T-helper 2 cell (primary cell): ENCODE data around the gene PTH1R.

ENCODE experiments used
- DNase-seq, 5 experiments: peaks; one replicate each; pipeline versions ENCODE4 v3.0.0 to v3.0.0-alpha.2; 2012 to 2022
- total RNA-seq, 2 donors: gene quantifications; one replicate each; lab custom pipeline; 2026; lab: John Stamatoyannopoulos, UW

PTH1R gene
- 0 reads per million in 2 donors for total RNA-seq

DNA sequence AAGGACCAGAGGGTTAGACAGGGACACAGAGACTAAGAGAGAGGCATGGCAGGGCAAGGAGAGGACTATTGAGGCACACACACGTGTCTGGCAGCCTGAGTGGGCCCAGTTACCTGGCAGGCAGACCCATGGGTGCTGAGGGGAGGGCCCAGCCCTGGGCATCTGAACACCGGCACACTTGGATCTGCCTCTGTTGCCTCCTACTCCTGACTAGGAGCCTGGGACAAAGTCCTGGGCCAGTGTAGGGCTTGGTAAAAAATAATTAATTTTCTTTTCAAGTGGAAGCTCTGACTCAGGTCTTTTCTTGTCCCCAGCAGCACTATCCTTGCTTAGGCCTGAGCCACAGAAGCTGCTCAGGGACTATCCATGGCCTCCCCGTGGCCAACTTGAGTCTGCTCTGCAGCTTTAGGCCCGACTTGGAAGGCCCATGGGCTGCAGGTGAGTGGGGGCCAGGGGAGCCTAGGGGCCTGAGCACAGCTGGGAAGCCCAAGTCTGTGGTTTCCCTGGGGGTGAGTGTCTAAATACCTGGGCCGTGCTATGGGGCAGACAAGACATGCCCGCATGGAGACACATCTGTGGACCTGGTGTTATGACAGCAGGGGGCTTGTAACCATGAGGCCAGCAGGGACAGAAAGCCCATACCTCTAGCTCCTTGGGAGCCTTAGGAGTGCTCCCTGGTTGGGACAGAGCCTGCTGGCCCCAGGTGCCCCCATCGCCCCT lies at the start of gene PTH1R:
PTH1R (plus strand) TSS at position 316 of the 720 bp plus-strand sequence. CDS start 5,839 bp downstream, outside the sequence.
- DNase-seq, result no peak

DNA sequence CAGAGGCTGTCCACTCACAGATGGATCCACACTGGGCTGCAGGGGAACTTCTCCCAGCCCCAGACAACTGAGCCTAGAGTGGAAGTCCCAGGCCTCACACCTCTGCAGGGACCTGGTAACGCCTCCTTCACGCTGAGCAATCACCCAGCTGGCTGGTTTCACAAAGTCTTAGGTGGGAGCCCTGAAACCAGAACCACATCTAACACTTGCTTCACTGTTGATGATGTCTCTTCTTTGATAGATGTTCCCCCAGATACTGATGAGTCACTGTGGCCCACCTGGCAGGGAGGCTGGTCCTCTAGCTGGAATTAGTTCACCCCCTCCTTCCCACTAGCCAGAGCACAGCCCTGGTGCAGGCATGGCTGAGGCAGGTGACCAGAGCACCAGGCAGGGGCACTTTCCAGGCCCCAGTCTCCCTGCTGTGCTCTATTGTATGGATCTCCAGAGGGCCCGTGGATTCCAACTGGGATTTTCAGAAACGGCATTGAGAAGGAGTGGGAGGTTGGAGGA lies 47.8 kb upstream of the PTH1R start:
- peak in 1 of 5 experiments; percentile 25 for DNase-seq

DNA sequence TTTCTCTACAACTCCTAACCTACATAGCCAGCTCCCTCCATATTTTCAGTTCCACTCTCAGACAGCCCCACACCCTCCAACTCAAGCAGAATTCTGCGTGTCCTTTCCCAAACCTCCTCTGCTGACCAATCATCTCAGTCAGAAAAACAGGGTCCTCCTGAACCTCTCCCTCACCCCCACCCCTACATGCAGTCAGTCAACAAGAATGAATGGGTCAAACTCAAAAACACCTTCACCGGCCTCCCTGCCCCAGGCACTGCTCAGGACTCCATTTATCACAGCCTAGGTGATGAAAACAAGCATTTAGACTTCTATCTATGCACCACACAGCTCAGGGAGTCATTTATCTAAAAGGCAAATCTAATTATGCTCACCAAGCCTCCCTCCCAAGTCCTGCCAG lies 46.7 kb upstream of the PTH1R start:
- DNase-seq, result no peak

DNA sequence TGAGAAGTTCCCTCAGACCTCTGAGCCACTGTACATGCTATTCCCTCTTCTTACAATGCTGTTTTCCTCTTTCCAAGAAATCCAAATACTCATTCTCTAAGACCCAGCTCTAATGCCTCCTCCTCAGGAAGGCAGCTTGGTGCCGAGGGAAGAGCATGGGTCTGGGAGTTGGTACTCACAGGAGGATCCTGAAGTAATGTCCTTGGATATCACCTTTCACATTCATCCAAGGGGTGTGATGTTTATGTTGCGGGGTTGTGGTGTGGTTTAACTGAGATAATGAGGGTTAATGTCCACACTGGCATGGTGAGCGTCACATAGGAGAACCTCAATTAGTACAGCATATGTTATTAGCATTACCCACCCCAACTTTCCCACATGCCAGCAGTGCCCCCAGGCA lies 46.2 kb upstream of the PTH1R start:
- no peak for DNase-seq

DNA sequence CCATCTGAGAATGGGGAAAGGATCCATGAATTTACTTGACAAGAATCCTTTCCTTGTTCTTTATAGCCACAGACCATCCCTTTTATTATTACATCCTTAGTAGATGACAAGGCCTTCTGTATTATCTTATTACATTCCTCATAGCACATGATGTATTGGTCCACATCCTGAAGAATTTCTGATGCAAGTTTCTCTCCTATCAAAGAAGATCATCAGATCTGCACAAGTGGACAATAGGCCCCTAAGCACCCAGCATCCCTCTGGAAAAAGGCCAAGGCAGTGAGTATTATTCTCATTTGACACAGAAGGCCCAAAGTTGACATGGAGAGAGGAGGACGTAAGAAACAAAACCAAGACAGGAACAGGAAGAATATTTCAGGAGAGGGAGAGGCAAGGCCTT lies 45.7 kb upstream of the PTH1R start:
- no peak for DNase-seq

DNA sequence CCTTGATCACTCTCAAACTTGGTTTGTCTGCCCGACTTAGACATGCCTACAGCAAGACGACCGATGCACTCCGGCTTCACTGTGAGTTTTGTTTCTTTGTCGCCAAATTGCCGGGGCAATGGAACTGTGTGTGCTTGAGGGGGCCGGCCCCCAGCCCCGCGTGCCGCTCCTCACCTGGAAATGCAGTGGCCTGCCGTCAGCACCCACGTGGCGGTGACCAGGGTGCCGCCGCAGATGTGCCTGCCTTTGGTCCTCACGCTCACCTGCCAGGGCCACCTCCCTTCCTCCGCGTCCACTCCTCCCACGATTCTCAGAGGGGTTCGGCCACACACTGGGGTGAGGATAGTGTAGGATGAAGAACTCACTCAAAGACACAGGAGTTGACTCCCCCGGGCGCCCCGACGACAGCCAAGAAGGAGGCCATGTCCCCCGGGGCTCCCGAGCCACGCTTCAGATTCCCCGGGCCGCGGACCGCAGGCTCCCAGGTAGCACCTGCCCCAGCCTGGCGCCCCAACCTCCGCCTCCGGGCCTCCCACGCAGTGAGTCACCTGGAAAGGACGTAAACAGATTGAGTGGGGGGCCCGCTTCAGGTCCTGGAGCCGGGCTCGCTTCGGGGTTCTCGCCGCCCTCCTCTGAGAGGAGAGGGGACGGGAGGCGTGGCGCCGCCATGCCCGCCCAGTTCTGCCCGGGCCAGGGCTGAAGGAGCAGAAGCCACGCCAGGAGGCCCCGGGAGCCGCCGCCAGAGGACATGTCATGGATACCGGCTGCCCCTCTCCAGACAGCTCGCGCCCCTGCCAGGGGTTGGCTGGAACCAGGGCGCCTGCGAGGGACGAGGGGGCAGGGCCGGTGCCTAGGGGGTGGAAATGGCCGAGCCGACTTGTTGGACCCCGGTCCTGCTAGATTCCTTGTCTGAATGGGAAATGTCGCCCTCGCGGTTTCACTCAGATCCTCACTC lies 43.9 kb upstream of the PTH1R start:
- no peak for DNase-seq

DNA sequence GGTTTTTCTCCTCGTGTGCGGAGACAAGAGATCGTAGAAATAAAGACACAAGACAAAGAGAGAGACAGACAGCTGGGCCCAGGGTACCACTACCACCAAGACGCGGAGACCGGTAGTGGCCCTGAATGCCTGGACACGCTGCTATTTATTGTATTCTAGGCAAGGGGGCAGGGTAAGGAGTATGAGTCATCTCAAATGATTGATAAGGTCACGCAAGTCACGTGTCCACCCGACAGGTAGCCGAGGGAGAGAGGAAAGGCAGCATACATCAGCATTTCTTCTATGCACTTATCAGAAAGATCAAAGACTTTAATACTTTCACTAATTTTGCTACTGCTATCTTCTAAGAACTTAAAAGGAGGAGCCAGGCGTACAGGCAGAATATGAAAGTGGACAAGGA lies 42.5 kb upstream of the PTH1R start:
- DNase-seq, result no peak

DNA sequence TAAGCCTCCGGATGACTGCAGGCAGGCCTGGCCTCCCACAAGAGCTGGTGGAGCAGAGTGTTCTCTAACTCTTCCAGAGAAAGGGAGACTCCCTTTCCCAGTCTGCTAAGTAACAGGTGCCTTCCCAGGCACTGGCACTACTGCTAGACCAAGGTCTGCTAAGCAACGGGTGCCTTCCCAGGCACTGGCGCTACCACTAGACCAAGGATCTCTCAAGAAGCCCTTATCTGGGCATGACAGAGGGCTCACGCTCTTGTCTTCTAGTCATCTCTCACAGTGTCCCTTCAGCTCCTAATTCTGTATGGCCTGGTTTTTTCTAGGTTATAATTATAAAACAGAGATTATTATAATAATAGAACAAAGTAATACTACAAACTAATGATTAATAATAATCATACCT lies 42.0 kb upstream of the PTH1R start:
- no peak for DNase-seq

DNA sequence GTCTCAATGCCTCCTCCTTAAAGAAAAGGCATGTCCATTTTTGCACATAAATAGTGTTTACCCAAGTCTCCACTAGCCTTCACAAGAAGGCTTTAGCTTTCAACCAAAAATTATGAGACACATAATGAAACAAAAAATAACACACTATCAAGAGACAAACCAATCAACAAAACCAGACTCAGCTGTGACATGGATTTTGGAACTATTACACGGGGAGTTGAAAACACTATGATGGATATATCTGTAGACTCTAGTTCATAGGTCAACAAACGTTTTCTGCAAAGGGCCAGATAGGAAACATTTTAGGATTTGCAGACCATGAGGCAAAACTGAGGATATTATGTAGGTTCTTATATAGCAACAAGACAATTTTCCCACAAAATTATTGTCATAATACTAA lies 39.2 kb upstream of the PTH1R start:
- no peak for DNase-seq

DNA sequence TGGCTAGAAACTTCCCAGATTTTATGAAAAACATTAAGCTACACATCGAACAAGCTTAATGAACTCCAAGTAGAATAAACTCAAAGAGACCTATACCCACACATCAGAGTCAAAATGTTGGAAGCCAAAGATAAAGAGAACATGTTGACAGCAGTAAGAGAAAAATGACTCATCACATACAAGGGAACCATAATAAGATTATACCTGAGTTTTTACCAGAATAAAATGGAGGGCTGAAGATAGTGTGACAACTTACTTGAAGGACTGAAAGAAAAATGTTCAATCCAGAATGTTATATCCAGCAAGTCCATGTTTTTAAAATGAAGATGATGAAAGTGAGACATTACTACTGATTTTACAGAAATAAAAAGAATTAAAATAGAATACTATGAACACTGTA lies 37.0 kb upstream of the PTH1R start:
- DNase-seq, result no peak

DNA sequence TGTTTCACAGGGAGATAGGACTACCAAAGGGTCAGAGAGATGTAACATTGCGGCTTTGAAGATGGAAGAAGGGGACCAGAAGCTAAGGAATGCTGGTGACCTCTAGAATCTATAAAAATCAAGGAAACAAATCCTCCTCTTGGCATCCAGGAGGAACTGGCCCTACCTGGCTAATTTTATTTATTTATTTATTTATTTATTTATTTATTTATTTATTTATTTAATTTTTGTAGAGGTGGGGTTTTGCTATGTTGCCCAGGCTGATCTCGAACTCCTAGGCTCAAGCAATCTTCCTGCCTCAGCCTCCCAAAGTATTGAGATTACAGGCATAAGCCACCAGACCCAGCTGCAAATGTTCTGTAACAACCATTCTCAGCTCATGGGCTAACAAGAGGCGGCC lies 34.0 kb upstream of the PTH1R start:
- no peak for DNase-seq

DNA sequence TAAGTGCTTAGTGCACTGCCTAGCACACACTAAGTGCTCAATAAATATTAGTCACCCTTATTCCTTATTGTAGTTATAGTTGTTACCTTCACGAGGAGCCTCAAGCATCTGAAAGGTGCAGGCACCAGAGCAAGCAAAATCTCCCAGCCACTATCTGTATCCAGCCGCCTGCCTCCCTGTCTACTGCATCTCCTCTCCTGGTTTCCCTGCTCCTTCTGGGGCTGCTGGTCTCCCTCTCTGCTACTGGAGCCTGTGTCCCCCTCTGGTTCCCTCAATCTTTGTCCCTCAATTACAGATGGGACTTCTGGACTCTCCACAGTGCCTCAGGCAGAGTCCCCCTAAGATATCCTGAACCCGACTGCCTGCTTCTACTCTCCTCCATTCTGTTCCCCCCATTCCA lies 33.1 kb upstream of the PTH1R start:
- no peak for DNase-seq

DNA sequence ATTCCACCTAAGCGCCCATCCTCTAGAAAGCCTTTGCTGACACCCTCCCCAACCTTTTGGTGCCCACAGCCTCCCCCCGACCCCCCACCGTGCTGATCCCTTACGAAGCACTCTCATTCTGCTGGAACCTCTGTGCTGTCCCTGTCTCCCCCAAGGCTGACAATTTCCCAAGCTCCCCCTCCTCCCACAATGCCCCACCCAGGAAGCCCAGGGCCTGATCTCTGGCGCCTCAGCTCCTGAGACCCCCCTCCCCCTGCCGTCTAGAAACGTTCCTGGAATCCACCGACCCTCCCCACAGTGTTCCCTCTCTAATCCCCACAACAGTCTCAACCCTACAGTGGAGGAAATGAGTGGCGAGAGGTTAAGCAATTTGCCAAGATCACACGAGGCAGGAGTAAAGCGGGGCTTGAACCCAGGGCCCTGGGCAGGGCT lies 32.6 kb upstream of the PTH1R start:
- DNase-seq, result no peak

DNA sequence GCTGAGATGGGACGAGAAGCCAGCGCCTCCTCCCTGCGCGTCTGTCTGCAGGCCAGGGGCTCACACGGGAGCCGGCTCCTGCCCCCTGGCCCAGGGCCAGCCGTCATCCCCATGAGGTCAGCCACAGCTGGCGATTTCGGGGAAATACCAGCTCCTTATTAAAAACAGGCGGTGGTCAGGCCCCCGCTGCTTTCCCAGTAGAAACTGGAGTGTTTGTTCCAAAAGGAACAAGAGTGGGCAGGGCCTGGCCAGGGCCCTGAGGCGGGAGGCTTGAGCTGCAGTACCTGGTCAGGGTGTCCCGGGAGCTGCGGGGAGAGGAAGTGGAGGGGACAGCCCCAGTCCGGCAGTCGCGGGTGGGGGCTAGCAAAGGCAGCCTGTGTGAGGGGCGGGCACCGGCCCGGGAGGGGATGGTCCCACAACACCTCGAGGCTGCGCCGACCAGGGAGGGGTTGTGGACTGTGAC lies 32.1 kb upstream of the PTH1R start:
- DNase-seq, result no peak

DNA sequence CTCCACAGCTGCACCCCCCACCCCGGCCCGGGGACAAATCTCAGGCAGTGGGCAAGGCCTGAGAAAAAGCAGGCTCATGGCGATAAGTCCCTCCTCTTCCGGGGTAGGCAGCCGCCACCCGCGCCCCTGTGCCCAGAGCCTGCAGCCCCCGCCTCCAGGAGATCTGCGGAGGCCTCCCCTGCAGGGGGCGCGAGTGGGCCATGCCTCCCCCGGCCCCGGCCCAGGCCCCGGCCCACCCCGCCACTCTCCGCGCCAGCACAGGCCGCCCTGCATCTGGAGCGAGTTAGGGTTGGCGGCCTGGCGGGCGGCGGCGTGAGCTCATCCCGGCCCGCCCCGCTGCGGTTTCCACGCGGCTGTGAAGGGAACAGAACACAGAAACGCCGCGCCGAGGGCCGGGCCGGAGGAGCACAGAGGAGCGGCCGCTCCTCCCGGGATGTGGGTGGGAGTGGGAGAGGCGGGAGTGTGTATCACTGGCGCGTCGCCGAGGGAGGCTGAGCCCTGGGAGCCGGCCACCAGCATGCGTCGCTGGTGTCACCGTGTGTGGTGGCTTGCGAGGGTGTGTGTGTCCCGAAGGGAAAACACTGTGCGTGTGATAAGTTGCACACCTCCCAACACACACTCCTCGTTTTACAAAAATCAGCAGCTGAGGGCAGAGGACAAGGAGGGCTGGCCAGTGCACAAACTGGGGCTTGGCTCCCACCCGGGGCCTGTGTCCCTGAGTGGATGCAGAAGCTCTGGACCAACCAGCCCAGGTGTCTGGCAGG lies 31.5 kb upstream of the PTH1R start:
- DNase-seq, result peak; percentile 52 to 78 (median 68)

DNA sequence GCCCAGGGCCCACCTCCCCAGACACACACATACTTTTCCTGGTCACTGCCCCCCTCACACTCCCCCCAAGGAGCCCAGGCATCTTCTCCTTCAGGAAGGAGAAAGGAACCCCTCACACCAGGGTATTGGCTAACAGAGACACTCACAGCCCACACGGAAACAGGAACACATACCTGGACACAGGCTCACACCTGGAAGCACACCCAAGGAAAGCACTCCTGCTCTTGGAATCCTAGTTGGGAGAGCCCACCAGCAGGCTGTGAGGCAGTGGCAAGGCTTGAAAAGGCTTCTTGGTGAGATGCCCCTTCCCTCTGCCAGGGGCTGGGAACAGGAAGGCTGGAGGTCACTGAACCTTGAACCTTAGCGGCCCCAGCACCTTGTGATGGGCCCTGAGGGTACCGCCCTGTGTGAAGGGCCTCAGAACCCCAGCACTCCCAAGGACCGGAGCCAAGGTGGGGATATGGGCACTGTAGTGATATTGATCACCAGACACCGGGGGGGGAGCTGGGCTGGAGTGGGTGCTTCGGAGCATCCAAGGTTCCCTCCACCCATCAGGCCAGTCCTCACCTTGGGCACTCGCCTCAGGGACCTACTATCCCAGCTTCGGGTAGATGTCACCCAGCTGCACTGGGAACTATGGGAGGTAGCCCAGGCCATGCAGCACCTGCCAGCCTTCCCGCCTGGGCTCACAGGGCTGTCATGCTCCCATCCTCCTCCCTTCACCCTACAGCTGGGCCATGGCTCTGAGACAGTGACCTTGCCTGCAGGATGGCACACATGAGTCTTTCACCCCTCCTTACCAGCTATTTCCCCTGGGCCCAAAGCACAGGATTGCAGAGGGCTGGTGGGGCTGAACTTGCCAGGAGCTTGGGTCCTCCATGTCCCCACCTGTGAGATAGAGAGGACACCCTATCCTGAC lies 30.6 kb upstream of the PTH1R start:
- no peak for DNase-seq

DNA sequence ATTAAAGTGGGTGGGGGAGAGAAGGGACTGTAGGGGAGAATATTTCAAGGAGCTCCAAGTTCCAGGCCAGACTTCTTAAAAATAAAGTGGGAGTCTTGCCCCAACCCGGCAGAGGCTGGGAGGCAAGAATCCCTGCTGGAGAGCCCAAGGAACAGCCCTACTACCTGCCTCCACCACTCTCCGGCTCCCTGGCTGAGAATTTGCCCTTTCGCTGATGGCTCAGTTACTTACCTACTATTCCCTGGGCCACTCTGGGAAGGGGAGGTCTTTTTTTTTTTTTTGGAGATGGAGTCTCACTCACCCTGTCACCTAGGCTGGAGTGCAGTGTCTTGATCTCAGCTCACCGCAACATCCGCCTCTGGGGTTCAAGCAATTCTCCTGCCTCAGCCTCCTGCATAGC lies 29.8 kb upstream of the PTH1R start:
- DNase-seq, result no peak

DNA sequence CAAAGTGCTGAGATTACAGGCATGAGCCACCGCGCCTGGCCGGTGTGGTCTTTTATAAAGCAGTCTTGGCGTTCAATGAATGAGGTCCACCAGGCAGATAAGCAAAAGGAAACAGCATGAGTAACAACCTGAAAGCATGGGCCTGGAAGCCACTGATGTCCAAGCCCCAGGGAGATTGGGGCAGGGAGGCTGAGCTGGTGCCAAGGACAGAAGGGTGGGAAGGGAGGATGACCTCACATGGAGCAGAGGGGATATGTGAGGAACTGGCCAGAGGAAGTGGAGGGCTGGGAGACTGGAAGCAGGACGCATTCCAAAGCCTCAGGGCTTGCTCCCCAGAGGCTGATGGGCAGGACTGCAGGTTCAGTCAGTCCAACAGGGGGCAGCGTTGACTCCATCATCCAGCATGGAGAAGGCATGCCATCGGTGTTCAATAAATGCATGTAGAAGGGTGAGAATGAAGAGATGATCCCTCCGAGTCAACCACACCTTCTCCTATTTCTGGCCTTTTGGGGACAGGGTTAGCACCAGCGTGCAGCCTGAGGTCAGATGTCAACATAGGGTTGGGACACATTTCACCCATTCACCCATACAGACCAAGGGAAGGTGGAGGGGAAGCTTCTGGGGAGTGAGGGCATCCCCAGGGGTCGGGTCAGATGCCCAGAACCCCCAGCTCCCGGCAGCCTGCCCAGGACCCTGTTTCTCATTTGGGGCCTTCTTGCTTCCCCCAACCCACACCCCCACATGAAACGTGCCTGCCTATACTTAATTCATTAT lies 29.1 kb upstream of the PTH1R start:
- DNase-seq, result peak in 2 of 5 experiments; percentile 26 to 32

DNA sequence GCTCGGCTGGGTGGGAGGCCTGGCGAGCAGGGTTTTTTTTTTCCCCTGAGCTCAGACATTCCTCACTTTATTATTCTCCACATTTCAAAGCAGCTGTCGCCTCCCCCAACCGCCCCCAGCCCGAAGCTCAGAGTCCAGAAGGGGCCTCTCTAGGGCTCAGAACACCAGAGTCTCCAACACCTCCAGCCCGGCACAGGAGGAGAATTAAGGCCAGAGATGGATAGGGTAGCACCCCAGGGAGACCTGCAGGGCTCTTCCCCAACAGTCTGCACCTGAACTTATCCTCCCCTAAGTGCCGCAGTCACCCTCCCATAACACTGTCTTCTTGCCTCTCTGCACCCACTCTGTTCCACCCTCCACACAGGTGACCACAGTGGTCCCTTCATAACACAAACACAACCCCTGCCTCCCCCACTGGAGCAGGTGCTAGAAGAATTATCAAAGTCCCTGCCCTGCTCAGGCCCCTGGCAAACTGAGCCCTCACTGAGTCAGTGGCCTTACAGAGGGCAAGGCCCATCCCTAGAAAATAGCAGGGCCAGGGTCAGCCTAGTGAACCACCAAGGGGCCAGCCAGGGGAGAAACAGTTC lies 28.4 kb upstream of the PTH1R start:
- DNase-seq, result no peak
